Measurements from ENCODE around the gene RAPSN. TPM values are rescaled to one million over a fixed set of nuclear protein-coding genes. Genes with fewer than 3 reads are reported as not detected.

RAPSN gene
- total and polyA plus RNA-seq, 8 donors: 0.18 to 0.92 (median 0.33) TPM

GRCh38 chr11:47387944-47388696 is 60.8 kb downstream of the RAPSN start:
- Histone ChIP-seq H3K27ac (peak overlapping the region in 1 of 4 donors; percentile 12), H3K4me3 (no peak overlapping the region), H3K27me3 (no peaks in the 10 kb centered on the region), H3K4me1 (no peaks in the 10 kb centered on the region), H3K36me3 (no peaks in the 10 kb centered on the region), H3K9me3 (no peaks in the 10 kb centered on the region)
- no peak for TF ChIP-seq CTCF (IDR thresholded peaks at IDR 0.05)
- intact Hi-C loops (cut with DNase I): no loop called here
- 67 to 73% methylated on average over 13 of the region's 13 CpGs for WGBS, 2 donors
- FAIRE-seq (no peak), ATAC-seq (peak in 1 of 4 donors; percentile 12), DNase-seq (no peak)

Small RNA genes within 50 kb of the gene (microRNA-seq; reads per million reads assigned to microRNA genes)
- gene MIR4487: 0 reads per million in 2 donors

Other genes with a start within 250 kb of the RAPSN start
- gene DDB2, start 234.2 kb downstream of the RAPSN start, total RNA-seq: 10 to 100 TPM in 5 of 6 donors, 1 to 10 TPM in 1; 10.0 to 46.2 (median 20.0) TPM
- 10 to 100 TPM; 31.2 to 45.9 TPM for gene DDB2, start 234.2 kb downstream of the RAPSN start, polyA plus RNA-seq
- 10 to 100 TPM; 22.5 to 38.1 (median 29.7) TPM for gene ACP2, start 200.3 kb downstream of the RAPSN start, total RNA-seq
- 10 to 100 TPM; 40.4 to 53.6 TPM for gene ACP2, start 200.3 kb downstream of the RAPSN start, polyA plus RNA-seq
- gene NR1H3, start 191.1 kb downstream of the RAPSN start, total RNA-seq: 10 to 100 TPM in 5 of 6 donors, 1 to 10 TPM in 1; 8.9 to 24.0 (median 15.2) TPM
- gene NR1H3, start 191.1 kb downstream of the RAPSN start, polyA plus RNA-seq: 10 to 100 TPM; 54.9 to 60.0 TPM
- gene MADD, start 179.0 kb downstream of the RAPSN start, total RNA-seq: 10 to 100 TPM; 15.0 to 36.9 (median 20.0) TPM
- 10 to 100 TPM; 22.0 to 35.5 TPM for gene MADD, start 179.0 kb downstream of the RAPSN start, polyA plus RNA-seq
- gene MYBPC3, start 96.4 kb downstream of the RAPSN start, total RNA-seq: 1 to 10 TPM in 1 of 6 donors, under 1 TPM in 3, not detected in 2; 0.06 to 1.0 (median 0.09) TPM
- under 1 TPM; 0.14 to 0.23 TPM for gene MYBPC3, start 96.4 kb downstream of the RAPSN start, polyA plus RNA-seq
- gene SPI1, start 70.6 kb downstream of the RAPSN start, total RNA-seq: 10 to 100 TPM in 2 of 6 donors, 1 to 10 TPM in 4; 1.0 to 24.2 (median 4.5) TPM
- gene SPI1, start 70.6 kb downstream of the RAPSN start, polyA plus RNA-seq: 1 to 10 TPM; 4.7 to 7.6 TPM
- gene SLC39A13, start 40.5 kb downstream of the RAPSN start, total RNA-seq: 10 to 100 TPM; 14.6 to 28.5 (median 19.3) TPM
- 10 to 100 TPM; 52.6 to 55.6 TPM for gene SLC39A13, start 40.5 kb downstream of the RAPSN start, polyA plus RNA-seq
- gene PSMC3, start 22.7 kb downstream of the RAPSN start, total RNA-seq: 10 to 100 TPM; 37.4 to 59.4 (median 50.3) TPM
- 10 to 100 TPM; 55.0 to 67.5 TPM for gene PSMC3, start 22.7 kb downstream of the RAPSN start, polyA plus RNA-seq
- gene CELF1, start 104.0 kb upstream of the RAPSN start, total RNA-seq: 10 to 100 TPM; 31.0 to 56.3 (median 38.4) TPM
- 10 to 100 TPM; 20.0 to 29.5 TPM for gene CELF1, start 104.0 kb upstream of the RAPSN start, polyA plus RNA-seq
- 10 to 100 TPM; 15.7 to 24.7 (median 19.6) TPM for gene PTPMT1, start 116.5 kb upstream of the RAPSN start, total RNA-seq
- gene PTPMT1, start 116.5 kb upstream of the RAPSN start, polyA plus RNA-seq: 10 to 100 TPM; 24.6 to 34.3 TPM
- 1 to 10 TPM; 4.3 to 8.9 (median 6.7) TPM for gene KBTBD4, start 129.8 kb upstream of the RAPSN start, total RNA-seq
- 10 to 100 TPM in 1 of 2 donors, 1 to 10 TPM in 1; 3.5 to 13.0 TPM for gene KBTBD4, start 129.8 kb upstream of the RAPSN start, polyA plus RNA-seq
- 10 to 100 TPM; 28.8 to 48.5 (median 35.3) TPM for gene NDUFS3, start 129.9 kb upstream of the RAPSN start, total RNA-seq
- 100 to 1,000 TPM in 1 of 2 donors, 10 to 100 TPM in 1; 85.8 to 113 TPM for gene NDUFS3, start 129.9 kb upstream of the RAPSN start, polyA plus RNA-seq
- under 1 TPM in 1 of 6 donors, not detected in 5; 0.17 TPM for gene FAM180B, start 137.5 kb upstream of the RAPSN start, total RNA-seq
- not detected for gene FAM180B, start 137.5 kb upstream of the RAPSN start, polyA plus RNA-seq
- gene C1QTNF4, start 145.3 kb upstream of the RAPSN start, total RNA-seq: 1 to 10 TPM in 1 of 6 donors, under 1 TPM in 4, not detected in 1; 0.09 to 1.1 (median 0.20) TPM
- 1 to 10 TPM; 1.3 to 3.6 TPM for gene C1QTNF4, start 145.3 kb upstream of the RAPSN start, polyA plus RNA-seq
- 10 to 100 TPM; 13.5 to 34.2 (median 25.5) TPM for gene MTCH2, start 193.4 kb upstream of the RAPSN start, total RNA-seq
- gene MTCH2, start 193.4 kb upstream of the RAPSN start, polyA plus RNA-seq: 10 to 100 TPM; 13.6 to 23.2 TPM

Measured in pancreas (tissue), 10 donors.